ENCODE results near the gene CCDC179.
A peak's percentile ranks its signal among the peaks of the same experiment; 100 is the strongest.

The CCDC179 gene

GRCh38 chr11:22832315-22833015 lies 27.8 kb downstream of the CCDC179 start:
- H3K36me3 Mint-ChIP-seq (ENCODE audit: low read depth): no peaks in the 10 kb centered on the region
- no peak overlapping the region for H3K27ac Mint-ChIP-seq
- H3K9me3 Mint-ChIP-seq: no peaks in the 10 kb centered on the region
- no peaks in the 10 kb centered on the region for H3K27me3 Mint-ChIP-seq (ENCODE audit: low read depth)
- no peak overlapping the region for H3K4me3 Mint-ChIP-seq
- peaks cover 12% of the 10 kb centered on the region for H3K4me1 Mint-ChIP-seq (ENCODE audit: low read depth)
- DNase-seq (ENCODE audit: low spot score): no peak

- Mint-ChIP-seq H3K4me3 (peak overlapping the region; percentile 90), H3K27me3 (ENCODE audit: low read depth) (no peaks in the 10 kb centered on the region), H3K27ac (peak overlapping the region; percentile 89), H3K9me3 (no peaks in the 10 kb centered on the region), H3K4me1 (ENCODE audit: low read depth) (peaks cover 14% of the 10 kb centered on the region), H3K36me3 (ENCODE audit: low read depth) (peaks cover 5% of the 10 kb centered on the region)
- no peak for DNase-seq (ENCODE audit: low spot score)
These were observed 30.2 kb downstream of the CCDC179 start for GRCh38 chr11:22830082-22830414.

GRCh38 chr11:22829231-22830081 lies 30.8 kb downstream of the CCDC179 start, which contains the start of gene SVIP:
Gene SVIP (minus strand): TSS chr11:22829801. CDS start chr11:22829748, 53 bp downstream.
- Mint-ChIP-seq H3K9me3 (no peaks in the 10 kb centered on the region), H3K27ac (peak within 1 kb of the TSS; percentile 90), H3K36me3 (ENCODE audit: low read depth) (peaks cover 8% of the 10 kb centered on the region), H3K4me1 (ENCODE audit: low read depth) (peaks cover 14% of the 10 kb centered on the region), H3K27me3 (ENCODE audit: low read depth) (no peaks in the 10 kb centered on the region), H3K4me3 (peak within 1 kb of the TSS; percentile 90)
- peak; percentile 89 for DNase-seq (ENCODE audit: low spot score)

- Mint-ChIP-seq H3K27ac (peak overlapping the region; percentile 90), H3K4me1 (ENCODE audit: low read depth) (peaks cover 14% of the 10 kb centered on the region), H3K4me3 (peak overlapping the region; percentile 90), H3K9me3 (no peaks in the 10 kb centered on the region), H3K36me3 (ENCODE audit: low read depth) (peaks cover 8% of the 10 kb centered on the region), H3K27me3 (ENCODE audit: low read depth) (no peaks in the 10 kb centered on the region)
- DNase-seq (ENCODE audit: low spot score): no peak
These were observed 31.9 kb downstream of the CCDC179 start for GRCh38 chr11:22828373-22828772.

- H3K4me3 Mint-ChIP-seq: no peak overlapping the region
- H3K27ac Mint-ChIP-seq: no peak overlapping the region
- H3K27me3 Mint-ChIP-seq (ENCODE audit: low read depth): no peaks in the 10 kb centered on the region
- H3K4me1 Mint-ChIP-seq (ENCODE audit: low read depth): peaks cover under 1% of the 10 kb centered on the region
- H3K9me3 Mint-ChIP-seq: no peaks in the 10 kb centered on the region
- DNase-seq (ENCODE audit: low spot score): no peak
- peaks cover 23% of the 10 kb centered on the region for H3K36me3 Mint-ChIP-seq (ENCODE audit: low read depth)
These were observed 38.1 kb downstream of the CCDC179 start for GRCh38 chr11:22822203-22822602.

GRCh38 chr11:22809893-22810292 lies 50.4 kb downstream of the CCDC179 start:
- peaks cover 5% of the 10 kb centered on the region for H3K4me1 Mint-ChIP-seq (ENCODE audit: low read depth)
- no peaks in the 10 kb centered on the region for H3K36me3 Mint-ChIP-seq (ENCODE audit: low read depth)
- H3K27me3 Mint-ChIP-seq (ENCODE audit: low read depth): no peaks in the 10 kb centered on the region
- no peak overlapping the region for H3K27ac Mint-ChIP-seq
- no peak for DNase-seq (ENCODE audit: low spot score)
- no peak overlapping the region for H3K4me3 Mint-ChIP-seq
- peaks cover 6% of the 10 kb centered on the region for H3K9me3 Mint-ChIP-seq

- DNase-seq (ENCODE audit: low spot score): no peak
- Mint-ChIP-seq H3K4me3 (no peak overlapping the region), H3K9me3 (peaks cover 6% of the 10 kb centered on the region), H3K4me1 (ENCODE audit: low read depth) (peaks cover 5% of the 10 kb centered on the region), H3K36me3 (ENCODE audit: low read depth) (no peaks in the 10 kb centered on the region), H3K27me3 (ENCODE audit: low read depth) (no peaks in the 10 kb centered on the region), H3K27ac (no peak overlapping the region)
These were observed 51.6 kb downstream of the CCDC179 start for GRCh38 chr11:22808571-22809197.

- H3K4me3 Mint-ChIP-seq: no peak overlapping the region
- no peaks in the 10 kb centered on the region for H3K36me3 Mint-ChIP-seq (ENCODE audit: low read depth)
- peaks cover 5% of the 10 kb centered on the region for H3K4me1 Mint-ChIP-seq (ENCODE audit: low read depth)
- H3K27ac Mint-ChIP-seq: no peak overlapping the region
- no peak for DNase-seq (ENCODE audit: low spot score)
- H3K9me3 Mint-ChIP-seq: peaks cover 6% of the 10 kb centered on the region
- H3K27me3 Mint-ChIP-seq (ENCODE audit: low read depth): no peaks in the 10 kb centered on the region
These were observed 52.3 kb downstream of the CCDC179 start for GRCh38 chr11:22807855-22808570.

- no peak for DNase-seq (ENCODE audit: low spot score)
- peaks cover 6% of the 10 kb centered on the region for H3K9me3 Mint-ChIP-seq
- peaks cover 5% of the 10 kb centered on the region for H3K4me1 Mint-ChIP-seq (ENCODE audit: low read depth)
- no peaks in the 10 kb centered on the region for H3K36me3 Mint-ChIP-seq (ENCODE audit: low read depth)
- no peaks in the 10 kb centered on the region for H3K27me3 Mint-ChIP-seq (ENCODE audit: low read depth)
- no peak overlapping the region for H3K27ac Mint-ChIP-seq
- H3K4me3 Mint-ChIP-seq: no peak overlapping the region
These were observed 52.9 kb downstream of the CCDC179 start for GRCh38 chr11:22807391-22807790.

- H3K4me1 Mint-ChIP-seq (ENCODE audit: low read depth): no peaks in the 10 kb centered on the region
- no peak overlapping the region for H3K27ac Mint-ChIP-seq
- no peak for DNase-seq (ENCODE audit: low spot score)
- H3K36me3 Mint-ChIP-seq (ENCODE audit: low read depth): no peaks in the 10 kb centered on the region
- no peak overlapping the region for H3K4me3 Mint-ChIP-seq
- H3K27me3 Mint-ChIP-seq (ENCODE audit: low read depth): peaks cover 3% of the 10 kb centered on the region
- H3K9me3 Mint-ChIP-seq: no peaks in the 10 kb centered on the region
These were observed 57.4 kb downstream of the CCDC179 start for GRCh38 chr11:22802861-22803260.

- DNase-seq (ENCODE audit: low spot score): no peak
- Mint-ChIP-seq H3K4me3 (no peak overlapping the region), H3K9me3 (no peaks in the 10 kb centered on the region), H3K27me3 (ENCODE audit: low read depth) (peaks cover 5% of the 10 kb centered on the region), H3K36me3 (ENCODE audit: low read depth) (no peaks in the 10 kb centered on the region), H3K4me1 (ENCODE audit: low read depth) (no peaks in the 10 kb centered on the region), H3K27ac (no peak overlapping the region)
These were observed 59.8 kb downstream of the CCDC179 start for GRCh38 chr11:22800482-22800881.

- H3K36me3 Mint-ChIP-seq (ENCODE audit: low read depth): no peaks in the 10 kb centered on the region
- H3K9me3 Mint-ChIP-seq: no peaks in the 10 kb centered on the region
- H3K27me3 Mint-ChIP-seq (ENCODE audit: low read depth): peaks cover 5% of the 10 kb centered on the region
These were observed 61.4 kb downstream of the CCDC179 start for GRCh38 chr11:22798901-22799300.

GRCh38 chr11:22797047-22797446 lies 63.2 kb downstream of the CCDC179 start:
- Mint-ChIP-seq H3K27ac (no peak overlapping the region), H3K27me3 (ENCODE audit: low read depth) (peaks cover 5% of the 10 kb centered on the region), H3K4me1 (ENCODE audit: low read depth) (no peaks in the 10 kb centered on the region), H3K4me3 (no peak overlapping the region), H3K9me3 (no peaks in the 10 kb centered on the region), H3K36me3 (ENCODE audit: low read depth) (no peaks in the 10 kb centered on the region)
- no peak for DNase-seq (ENCODE audit: low spot score)

More at GRCh38 chr11:22798901-22799300, 61.4 kb downstream of the CCDC179 start:
- H3K4me3 Mint-ChIP-seq: no peak overlapping the region
- no peak for DNase-seq (ENCODE audit: low spot score)
- H3K27ac Mint-ChIP-seq: no peak overlapping the region
- no peaks in the 10 kb centered on the region for H3K4me1 Mint-ChIP-seq (ENCODE audit: low read depth)

Measured in T-helper 2 cell treated with Interferon-gamma antibody and Interleukin-4, amounts not matched to agents 5 μg/mL and 100 μg/mL, for 36 hours (primary cell).